Raji (cell line): ENCODE data around the gene CKB.
A peak's percentile ranks its signal among the peaks of the same experiment; 100 is the strongest.

Experiments used
- POLR2A ChIP-seq: IDR thresholded peaks from 2 replicates; pipeline ENCODE4 v1.6.1; 2011; ENCODE audit warnings: low read depth, low read length, control low read depth; ENCODE audit not compliant: insufficient read depth

CKB gene

DNA sequence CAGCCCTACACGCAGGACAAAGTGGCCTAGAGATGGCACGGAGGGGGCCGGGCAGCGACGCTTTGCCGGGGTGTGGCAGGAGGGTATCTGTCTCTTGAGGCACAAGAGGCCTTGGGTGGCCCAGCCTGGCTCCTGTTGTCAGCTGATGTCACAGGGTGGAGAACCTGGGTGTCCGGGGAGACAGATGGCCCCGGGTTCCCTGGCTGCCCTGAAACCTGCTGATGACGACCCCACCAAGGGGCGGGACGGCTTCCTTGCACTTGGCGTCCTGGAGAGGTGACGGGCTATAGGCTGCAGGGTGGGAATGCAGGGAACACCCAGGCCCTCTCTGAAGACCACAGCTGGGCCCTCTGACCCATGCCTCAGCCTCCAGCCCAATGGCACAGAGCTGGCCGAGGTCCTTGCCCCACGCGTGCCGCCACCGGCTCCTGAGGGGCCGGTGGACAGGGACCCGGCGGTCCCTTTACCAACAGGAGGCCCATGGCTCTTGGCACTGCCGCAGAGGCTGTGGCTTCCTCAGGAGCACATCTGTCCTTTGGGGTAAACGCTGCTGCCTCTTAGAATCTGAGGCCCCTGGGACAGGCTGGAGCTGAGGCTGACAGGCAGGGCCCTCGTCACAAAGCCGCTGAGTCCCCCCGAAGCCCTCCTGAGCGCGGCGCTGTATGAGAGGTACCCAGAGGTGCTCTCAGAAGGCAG lies 22.7 kb upstream of the CKB start:
- TF ChIP-seq POLR2A = no peak

GRCh38 chr14:103544388-103545218 lies 22.0 kb upstream of the CKB start:
- no peak for TF ChIP-seq POLR2A

GRCh38 chr14:103543721-103544387 lies 21.2 kb upstream of the CKB start:
- no peak for TF ChIP-seq POLR2A

DNA sequence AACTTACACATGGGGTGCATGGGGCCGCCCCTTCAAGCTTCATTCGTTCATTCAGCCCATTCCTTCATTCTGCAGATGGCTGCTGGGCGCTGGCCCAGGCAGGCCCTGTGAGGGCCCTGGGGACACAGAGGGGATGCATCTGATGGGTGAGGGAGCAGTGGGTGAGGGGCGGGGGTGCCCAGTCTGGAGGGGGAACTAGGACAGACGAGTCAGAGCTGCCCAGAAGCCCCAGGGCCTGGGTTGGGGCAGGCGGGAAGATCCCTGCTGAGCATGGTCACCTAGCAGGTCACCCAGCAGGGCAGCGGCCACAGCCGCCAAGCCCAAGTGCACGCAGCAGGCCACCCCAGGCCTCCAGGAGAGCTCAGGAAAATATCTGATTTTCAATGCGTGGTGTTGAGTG lies 20.5 kb upstream of the CKB start:
- no peak for TF ChIP-seq POLR2A

DNA sequence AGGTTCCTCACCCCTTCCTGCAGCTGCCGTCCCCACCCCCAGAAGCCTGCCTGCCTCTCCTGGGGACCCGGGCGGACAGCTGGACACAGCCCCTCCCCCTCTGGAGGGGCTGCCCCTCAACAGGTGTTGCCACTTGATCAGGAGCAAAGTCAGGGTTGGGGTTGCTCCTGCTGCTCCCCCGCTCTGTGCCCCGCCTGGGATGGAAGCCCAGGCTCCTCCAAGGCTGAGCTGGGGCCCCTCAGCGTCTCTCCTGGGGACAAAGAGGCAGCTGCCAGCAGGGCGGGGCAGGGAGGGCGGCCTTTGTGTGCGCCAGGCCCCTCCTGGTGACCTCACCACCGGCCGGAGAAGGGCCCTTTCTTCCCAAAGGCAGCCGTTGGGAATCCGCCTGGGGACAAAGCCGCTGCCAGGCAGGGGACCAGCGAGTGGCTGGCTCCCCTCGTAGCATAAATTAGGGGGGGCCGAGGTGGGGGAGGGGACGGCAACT lies 20.0 kb upstream of the CKB start:
- no peak for TF ChIP-seq POLR2A

DNA sequence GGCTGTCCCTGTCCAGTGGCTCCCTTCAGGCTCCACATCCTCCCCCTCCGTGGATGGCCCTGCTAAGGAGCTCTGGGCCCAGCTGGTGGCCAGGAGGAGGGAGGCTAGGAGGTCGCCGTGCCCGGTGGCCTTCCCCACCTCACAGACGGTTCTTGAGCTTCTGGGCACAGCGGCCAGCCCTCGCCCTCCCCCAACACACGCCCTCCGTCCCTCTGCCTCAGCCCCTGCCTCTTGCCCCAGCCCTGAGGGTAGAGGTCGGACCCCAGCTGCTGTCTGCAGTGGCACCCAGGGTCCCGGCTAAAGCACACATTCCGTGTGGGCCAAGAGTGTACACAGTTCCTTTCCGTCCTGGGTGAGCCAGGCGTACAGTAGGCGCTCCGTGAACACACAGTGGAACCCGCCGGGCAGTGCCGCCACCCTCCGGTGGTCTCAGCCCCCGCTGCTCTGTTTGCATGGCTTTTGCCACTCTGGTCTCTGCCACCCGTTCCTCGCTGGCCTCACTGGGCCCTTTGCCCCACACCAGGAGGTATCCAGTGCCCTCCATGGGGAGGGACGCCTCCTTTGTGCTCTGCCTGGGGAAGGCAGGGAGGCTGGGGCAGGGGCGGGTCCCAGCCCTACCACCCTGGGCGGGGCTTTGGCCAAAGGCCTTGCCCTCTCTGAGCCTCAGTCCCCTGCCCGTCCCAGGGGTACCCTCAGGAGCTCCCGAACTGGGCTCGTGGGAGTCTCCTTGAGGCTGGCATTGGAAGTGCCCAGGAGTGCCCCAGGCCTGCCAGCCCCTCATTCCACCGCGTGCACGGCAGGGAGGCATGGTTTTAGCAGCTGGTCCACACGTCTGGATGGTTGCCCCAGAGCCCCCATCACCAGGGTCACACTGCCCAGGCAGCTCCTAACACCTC lies 19.3 kb upstream of the CKB start:
- TF ChIP-seq POLR2A = no peak

- no peak for TF ChIP-seq POLR2A
These were observed 18.4 kb upstream of the CKB start for GRCh38 chr14:103540821-103541708.

DNA sequence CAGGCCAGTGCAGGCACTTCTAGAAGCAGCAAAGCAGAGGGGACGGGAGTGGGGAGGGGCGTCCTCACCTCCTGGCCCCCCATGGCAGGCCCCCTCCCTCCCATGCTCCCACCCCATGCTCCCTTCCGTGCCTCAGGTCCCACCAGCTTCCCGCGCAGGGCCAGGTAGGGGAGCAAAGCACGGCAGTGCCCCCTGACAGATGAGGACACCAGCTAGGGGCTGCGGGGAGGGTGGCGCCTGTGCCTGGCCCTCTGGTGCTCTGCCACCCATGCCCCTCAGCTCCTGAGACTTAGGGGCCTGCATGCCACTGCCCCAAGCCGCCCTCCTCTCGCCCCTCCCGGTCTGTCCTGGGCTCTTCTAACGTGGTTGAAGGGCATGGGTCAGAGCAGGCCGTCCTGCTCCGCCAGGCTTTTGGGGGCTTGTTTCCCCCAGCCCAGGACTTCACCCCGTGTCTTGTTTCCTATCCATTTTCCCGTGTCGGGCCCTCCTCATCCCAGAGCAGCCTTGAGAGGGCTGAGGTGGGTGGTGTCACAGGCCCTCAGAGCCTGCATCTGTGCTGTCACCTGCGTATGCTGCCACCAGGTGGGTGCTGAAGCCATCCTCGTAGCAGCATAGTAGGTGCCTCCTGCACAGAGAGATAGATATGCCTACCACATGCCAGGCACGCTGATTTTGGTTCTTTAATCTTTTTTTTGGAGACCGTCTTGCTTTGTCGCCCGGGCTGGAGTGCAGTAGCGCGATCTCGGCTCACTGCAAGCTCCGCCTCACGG lies 16.6 kb upstream of the CKB start:
- 0 out of 2 replicates have a peak, but pooled peaks have one; percentile 5 for TF ChIP-seq POLR2A

- peak; percentile 36; the same call in 1 of the 2 replicates for TF ChIP-seq POLR2A
These were observed 15.8 kb upstream of the CKB start for GRCh38 chr14:103538291-103539055.

GRCh38 chr14:103537175-103537990 lies 14.8 kb upstream of the CKB start:
- TF ChIP-seq POLR2A = no peak

GRCh38 chr14:103536693-103537092 lies 14.1 kb upstream of the CKB start:
- no peak for TF ChIP-seq POLR2A
